ENCODE measurements around the gene ARHGAP12. TPM values are rescaled to one million over a fixed set of nuclear protein-coding genes. Genes with fewer than 3 reads are reported as not detected.
A peak's percentile ranks its signal among the peaks of the same experiment; 100 is the strongest.

ARHGAP12 gene
- total RNA-seq, 1 experiment from 2014 or later = 27.2 TPM

GRCh38 chr10:31823358-31823757, 105.3 kb downstream of the ARHGAP12 start:
- no peak for DNase-seq (ENCODE audit: low spot score)

- DNase-seq (ENCODE audit: low spot score) = no peak
These were observed 105.9 kb downstream of the ARHGAP12 start for GRCh38 chr10:31822616-31823318.

DNA sequence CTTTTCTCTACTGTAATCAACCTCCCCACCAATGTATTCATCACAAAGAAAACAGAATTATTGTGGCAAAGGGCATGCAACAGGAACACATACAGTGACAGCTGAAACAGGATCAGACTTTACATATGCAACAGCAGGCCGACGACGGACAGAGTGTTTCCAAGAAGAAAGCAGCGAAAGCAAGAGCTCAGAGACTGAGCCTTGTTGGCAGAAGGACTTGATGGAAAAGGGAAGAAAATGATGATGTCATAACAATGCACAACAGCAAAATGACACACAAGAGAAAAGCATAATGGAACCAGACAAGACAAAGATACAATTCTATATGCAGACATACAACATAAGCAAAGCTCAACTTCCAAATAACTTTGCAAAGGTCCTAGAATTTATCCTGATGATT, 106.5 kb downstream of the ARHGAP12 start:
- no peak for DNase-seq (ENCODE audit: low spot score)

DNA sequence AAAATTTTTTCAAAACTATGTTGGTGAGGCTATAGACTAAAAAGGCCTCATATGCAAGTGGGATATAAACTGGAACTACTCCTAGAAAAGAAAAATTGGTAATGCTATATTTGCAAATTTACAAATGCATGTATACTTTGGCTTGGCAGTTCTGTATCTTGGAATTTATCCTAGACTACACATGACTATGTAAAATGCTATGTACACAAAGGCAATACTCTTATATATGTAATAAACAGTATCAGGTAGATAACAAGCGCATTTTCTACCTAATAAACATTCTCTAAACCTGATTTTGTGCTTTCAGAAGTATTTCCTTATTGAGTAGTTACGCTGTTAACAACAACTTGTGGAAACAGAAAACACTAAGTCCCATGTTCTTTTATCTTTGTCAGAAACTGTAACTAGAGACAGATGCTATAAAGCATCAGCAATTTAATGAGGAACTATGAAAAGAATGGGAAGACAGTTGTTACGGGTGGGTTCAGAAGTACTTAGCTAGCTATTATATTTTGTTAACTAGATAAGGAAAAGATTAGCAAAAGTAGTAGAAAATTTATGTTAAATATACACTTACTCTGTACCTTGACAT, 107.8 kb downstream of the ARHGAP12 start:
- DNase-seq (ENCODE audit: low spot score) = no peak

GRCh38 chr10:31820096-31820495, 108.5 kb downstream of the ARHGAP12 start:
- no peak for DNase-seq (ENCODE audit: low spot score)

DNA sequence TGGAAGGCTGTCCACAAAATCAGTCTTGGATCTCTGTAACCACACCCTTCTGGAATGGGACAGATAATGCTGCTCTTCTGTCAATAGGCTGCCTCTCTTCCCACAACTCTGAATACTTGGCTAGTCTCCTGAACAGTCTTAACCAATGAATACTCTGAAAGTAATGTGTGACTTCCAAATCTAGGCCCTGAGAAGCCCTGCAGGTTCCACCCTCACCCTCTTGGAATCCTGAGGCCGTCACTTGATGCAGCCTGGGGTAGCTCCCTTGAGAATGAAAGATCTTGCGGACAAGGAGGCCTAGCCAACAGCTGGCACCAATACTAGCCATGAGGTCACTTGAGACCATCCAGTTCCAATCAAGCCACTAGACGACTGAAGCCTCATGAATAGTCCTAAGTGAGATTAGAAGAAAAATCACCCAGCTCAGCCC, 109.2 kb downstream of the ARHGAP12 start:
- DNase-seq (ENCODE audit: low spot score) = no peak

DNA sequence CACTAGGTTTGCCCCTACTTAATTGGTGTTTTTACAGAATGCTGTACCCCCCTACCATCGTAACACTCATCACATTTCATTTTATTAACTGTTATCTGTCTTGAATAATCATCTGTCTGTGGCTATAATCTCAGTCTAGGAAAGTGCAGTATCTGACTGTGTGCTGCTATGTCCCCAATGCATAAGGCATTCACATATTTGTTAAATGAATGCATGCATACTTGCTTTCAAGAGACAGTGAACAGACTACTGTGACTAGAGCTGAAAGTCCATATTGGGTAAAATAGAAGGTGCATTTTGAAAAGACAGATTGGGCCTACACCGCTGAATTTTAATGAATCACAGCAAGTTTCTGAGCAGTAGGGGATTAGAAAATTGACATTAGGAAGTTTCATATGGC, 112.3 kb downstream of the ARHGAP12 start:
- no peak for DNase-seq (ENCODE audit: low spot score)

DNA sequence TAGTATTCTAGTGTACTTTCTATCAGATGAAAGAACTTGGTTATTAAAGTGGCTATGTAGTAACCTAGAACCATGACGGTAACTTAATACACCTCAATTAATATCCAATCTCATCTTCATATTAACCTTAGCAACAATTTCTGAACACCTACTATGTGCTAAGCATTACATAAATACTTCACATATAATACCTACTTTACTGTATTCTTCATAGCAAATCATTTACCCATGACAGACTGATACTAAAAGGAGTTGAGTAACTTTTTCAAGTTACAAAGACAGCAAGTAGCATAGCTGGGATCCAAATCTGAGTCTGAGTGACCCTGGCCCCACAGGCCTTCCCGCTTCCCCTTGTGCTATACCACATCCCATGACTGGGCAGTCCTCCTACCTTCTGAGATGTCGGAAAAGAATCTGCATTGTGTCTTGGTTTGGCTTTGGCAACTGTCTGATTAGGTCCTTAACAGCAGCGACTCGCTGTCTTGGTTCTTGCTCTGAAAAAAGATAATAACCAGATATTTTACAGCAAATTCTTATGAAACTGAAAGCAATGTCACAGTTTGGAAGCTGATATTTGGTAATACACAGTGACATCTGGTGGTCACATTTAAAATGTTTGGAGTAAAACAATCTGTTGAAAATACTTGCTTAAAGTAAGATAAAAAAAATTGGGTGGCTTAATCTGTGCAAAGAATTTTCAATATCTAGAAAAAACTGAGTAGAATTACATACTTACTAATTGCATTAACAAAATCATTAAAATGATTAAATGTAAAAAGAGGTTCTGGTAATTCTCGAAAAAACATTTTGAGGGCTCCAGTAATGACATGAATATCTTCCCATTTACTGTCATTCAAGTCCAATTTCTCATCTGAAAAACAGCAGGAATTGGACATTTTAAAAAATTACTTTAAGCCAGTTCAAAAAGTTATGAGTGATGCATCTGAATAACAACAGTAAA, 120.1 kb downstream of the ARHGAP12 start:
- peak; percentile 28 for DNase-seq (ENCODE audit: low spot score)

GRCh38 chr10:31804352-31804810, 124.2 kb downstream of the ARHGAP12 start:
- DNase-seq (ENCODE audit: low spot score) = no peak

- no peak for DNase-seq (ENCODE audit: low spot score)
These were observed 124.9 kb downstream of the ARHGAP12 start for GRCh38 chr10:31803606-31804351.

GRCh38 chr10:31799181-31799580, 129.4 kb downstream of the ARHGAP12 start:
- no peak for DNase-seq (ENCODE audit: low spot score)

- DNase-seq (ENCODE audit: low spot score) = no peak
These were observed 135.9 kb downstream of the ARHGAP12 start for GRCh38 chr10:31792745-31793144.

DNA sequence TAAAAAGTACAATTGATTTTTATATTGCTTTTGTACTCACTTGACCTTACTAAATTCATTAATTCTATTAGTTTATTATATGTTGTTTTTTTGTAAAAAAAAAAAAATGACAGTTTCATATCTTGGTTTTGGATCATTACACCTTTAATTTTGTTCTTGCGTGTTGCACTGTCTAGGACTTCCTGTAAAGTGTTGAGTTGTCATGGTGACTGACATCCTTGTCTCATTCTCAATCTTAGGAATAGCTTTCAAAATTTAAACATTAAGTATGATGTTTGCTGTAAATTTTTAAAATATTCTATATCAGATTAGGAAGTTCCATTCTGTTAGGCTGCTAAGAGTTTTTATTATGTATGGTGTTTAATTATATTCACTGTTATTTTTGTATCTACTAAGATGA, 139.1 kb downstream of the ARHGAP12 start:
- DNase-seq (ENCODE audit: low spot score) = no peak

DNA sequence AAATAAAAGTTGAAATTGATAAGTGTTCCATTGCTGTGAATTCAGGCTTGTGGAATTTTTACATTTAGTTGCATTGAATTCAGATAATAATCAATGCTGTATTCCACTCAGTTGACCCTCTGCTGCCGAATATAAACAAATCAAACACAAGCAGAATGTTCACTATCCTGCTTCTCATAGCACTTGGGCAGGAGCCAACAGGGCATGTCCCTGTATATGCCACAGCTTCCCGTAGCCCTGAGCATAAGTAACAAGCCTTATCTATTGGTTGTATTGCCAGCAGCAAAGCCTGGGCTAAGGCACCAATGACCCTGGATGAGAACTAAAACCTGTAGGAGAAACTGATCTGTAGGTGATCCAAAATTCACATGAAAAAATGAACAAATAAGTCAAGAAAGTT, 145.9 kb downstream of the ARHGAP12 start:
- no peak for DNase-seq (ENCODE audit: low spot score)

GRCh38 chr10:31780717-31781116, 147.9 kb downstream of the ARHGAP12 start:
- DNase-seq (ENCODE audit: low spot score) = no peak

DNA sequence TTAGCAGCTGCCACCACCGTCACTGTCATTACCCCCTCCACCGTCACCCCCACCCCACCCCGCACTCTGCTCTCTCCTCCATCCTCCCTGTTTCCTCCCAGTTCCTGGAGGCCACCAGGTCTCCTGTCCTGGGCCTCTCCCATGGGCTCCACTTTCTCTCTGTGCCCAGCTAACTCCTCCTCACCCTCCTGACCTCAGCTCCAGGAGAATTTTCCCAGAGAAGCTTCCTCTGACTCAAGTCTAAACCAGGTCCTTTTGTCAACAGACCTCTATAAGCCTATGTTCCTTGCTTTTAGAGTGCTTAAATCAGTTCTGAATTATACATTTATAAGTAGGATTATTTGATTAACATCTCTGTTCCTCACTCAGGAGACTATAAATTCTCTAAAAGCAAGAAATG, 150.0 kb downstream of the ARHGAP12 start:
- DNase-seq (ENCODE audit: low spot score) = no peak

GRCh38 chr10:31776159-31776558, 152.5 kb downstream of the ARHGAP12 start:
- no peak for DNase-seq (ENCODE audit: low spot score)

DNA sequence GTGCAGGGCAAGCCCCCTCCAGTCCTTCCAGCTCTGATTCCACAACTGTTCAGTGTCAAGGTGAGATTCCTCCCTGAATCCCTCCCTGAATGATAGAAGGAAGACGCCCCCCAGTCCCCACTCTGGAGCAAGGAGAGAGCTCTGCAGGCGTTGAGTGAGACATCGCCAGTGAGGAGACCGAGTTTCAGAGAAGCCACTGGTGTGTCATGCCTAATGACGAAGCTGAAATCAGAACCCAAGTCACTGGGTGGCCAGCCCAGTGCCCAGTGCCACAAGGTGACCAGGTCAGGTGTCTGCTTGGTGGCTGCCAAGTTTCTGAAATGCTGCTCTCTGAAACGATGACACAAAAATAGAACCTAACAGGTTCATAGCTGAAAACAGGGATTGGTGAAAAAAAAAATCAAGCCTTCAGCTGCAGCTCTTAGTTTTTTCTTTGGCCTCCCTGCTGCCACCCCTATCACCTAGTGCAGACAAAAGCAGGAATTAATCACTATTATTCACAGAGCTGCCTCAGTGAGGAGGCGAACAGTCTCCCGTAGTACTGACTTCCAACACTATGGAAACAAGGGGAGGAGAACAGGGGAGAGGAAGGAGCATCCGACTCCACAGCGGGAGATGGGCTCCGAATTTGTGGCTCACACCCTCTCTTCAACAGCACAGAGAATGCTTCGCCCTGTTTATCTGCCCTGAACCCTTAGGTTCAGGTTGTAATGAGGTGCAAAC, 153.5 kb downstream of the ARHGAP12 start:
- no peak for DNase-seq (ENCODE audit: low spot score)

GRCh38 chr10:31774299-31774900, 154.2 kb downstream of the ARHGAP12 start:
- DNase-seq (ENCODE audit: low spot score) = no peak

- no peak for DNase-seq (ENCODE audit: low spot score)
These were observed 154.8 kb downstream of the ARHGAP12 start for GRCh38 chr10:31773749-31774298.

All from HT-29 (cell line).